ENCODE results near the gene RNASE12.
"Not testable (repeated sequence)": the region's sequence is repeated elsewhere in the genome, so short reads cannot be mapped to it uniquely, and the experiment has no call there.

RNASE12 gene, protein sequence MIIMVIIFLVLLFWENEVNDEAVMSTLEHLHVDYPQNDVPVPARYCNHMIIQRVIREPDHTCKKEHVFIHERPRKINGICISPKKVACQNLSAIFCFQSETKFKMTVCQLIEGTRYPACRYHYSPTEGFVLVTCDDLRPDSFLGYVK

DNA sequence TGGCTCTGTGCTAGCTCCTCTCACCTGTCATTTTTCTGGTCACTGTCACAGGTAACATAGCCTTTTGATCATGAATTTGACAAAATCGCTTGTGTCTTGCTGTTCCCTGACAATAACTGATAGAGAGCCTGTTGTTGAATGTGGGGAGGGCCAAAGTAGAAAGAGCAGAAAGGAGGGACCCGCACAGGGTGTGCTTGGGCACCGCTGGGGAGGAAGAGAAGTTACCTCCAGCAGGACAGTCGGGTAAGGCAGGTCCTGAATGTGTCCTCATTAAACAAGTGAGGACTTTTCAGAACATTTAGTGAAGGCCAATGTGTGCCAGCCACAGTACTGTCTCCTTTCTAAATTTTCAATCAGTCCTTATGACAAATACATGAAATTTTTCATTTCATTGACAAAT, at the start of gene RNASE12:
TSS of gene RNASE12 (minus strand) at position 142 of the 400 bp plus-strand sequence. CDS start 653 bp downstream, outside the sequence.
- no peak for DNase-seq

DNA sequence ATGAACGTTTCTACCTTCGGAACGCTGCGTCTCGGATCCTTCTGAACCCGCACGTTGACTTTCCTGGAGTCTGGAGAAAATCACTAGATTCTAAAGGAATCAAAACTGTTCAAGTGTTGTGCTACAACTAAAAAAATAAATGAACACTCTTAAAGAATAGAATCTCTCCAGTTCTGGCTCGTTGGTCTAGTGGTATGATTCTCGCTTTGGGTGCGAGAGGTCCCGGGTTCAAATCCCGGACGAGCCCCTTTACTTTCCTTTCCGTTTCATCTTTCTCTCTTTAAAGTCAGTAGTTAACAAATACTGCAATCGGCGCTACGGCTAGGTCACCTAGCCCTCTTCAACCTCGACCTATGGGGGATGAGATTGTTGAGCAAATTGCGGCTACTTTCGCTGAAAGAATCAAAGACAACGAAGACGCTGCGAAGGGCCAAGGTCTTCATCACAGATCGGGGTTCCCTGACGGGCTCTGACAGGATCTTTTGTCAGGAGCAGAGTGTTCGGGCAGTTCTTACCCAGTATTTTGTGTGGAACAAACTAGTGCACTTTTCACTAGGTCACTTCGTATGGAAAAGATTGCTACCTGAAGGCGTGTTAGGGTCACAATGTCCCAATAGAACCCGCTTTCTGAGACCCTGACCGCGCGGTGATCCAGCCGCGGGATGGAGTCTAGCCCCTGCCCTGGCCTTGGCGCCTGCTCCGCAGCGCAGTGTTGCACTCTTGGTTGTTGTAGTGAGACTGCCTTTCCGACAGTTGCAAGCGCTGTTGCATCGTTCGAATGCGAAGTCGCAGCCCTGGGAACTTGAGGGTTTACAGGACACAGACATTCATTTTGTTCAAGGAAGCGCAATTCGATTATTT, 41.9 kb upstream of the RNASE12 start:
- no peak for DNase-seq

DNA sequence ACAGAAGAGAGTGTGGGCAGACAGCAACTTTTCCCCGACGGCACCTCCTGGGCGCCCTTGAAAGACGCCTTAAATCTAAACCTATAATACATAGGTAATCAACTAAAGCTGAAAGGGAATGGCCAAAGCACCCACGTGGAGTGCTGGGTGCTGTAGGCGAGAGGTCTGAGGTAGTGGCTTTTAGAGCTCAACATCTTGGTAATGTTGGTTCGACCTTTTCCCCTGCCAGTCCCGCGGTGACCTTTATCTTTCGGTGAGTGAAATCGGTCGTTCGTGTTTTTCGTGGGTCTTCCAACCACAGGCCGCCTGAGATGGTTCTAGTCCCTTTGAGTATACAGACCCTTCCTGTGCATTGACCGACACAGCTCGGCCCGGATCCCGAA, 41.3 kb upstream of the RNASE12 start:
- DNase-seq, result no peak

DNA sequence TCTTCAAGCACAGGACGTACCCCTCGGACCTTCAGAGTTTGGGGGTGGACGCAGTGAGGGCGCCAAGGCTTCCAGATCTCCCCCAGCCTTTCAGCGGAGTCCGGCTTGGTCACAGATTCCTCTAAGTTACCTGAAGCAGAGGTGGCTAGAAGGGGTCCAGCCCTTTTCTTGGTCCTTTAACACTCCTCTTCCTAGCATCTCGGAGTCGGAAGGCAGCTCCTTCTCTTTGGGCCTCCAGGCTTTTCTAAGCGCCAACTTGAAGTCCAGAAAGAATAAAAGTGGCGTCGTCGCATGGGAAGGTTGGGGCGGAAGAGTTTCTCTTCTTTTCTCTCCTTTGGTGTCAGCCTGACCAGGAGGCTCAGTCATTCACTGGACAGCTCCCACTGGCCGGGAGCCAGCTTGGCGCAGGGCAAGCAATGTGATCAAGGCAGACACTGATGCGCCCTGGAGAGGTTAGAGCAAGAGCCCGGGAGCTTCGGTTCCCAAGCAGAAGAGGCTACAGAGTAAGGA, 40.8 kb upstream of the RNASE12 start:
- no peak for DNase-seq

DNA sequence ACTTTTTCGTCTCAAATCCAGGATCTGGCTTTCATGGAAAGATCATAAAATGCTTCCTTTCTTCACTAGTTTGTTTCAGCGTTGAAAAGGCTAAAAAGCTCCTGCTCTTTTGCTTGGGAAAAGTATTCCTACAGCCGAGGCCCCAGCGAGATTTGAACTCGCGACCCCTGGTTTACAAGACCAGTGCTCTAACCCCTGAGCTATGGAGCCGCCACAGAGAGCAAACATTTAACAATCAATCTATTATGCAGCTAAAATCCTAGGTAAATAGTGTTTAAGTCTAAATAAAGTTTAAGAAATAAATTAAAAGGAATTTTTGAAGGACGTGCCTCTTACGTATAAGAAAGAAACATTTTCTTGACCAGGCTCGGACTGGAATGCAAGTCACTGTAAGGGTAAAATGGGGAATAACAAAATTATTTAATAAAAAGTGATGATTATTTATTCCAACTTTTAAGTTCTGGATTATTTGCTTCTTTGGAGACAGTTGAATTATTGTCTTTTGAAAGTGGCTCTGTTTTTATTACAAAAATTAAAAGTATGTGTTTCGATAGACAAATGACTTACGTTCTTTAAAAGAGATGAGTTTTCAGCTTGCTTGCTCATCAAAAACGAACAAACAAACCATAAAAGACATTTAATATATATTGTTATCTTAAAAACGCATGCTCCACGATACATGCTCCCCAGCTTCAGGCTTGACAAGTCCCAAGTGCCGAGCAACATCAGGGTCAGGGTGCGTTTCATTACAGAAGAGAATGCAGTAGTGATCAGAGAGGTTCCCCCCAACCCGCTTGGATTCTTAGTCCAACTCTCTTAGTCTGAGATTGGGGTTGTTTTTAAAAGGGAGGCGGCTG, 40.1 kb upstream of the RNASE12 start:
- DNase-seq, result no peak

DNA sequence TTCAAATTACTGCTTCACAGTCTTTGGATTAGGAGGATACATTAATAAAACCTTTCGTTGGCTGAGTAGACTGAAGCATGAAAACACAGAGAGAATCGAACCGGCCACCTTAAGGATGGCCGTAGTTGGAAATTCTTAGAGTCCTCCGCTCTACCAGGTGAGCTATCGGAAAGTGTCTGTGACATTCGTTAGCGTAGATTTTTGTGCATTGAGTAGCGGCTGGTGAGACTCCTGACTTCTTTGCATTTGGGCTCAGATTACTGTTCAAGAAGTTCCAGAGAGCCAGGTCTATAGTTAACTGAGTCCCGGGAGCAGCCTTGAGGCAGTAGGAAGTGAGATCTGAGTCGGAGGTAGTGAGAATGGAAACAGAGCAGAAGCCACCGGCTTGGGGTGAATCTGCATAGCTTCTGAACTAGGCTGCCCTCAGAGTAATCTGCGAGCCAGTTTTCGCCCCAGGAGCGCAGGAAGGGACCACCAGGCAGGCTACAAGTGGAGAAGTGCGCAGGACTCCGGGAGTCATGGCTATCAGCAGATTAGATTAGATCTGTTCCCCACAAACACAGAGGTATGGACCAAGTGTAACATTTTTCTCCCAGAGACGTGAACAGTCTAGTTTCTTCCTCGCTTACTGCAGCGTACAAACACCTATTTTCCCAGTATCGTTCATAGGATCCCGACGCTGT, 39.3 kb upstream of the RNASE12 start:
- DNase-seq, result no peak

DNA sequence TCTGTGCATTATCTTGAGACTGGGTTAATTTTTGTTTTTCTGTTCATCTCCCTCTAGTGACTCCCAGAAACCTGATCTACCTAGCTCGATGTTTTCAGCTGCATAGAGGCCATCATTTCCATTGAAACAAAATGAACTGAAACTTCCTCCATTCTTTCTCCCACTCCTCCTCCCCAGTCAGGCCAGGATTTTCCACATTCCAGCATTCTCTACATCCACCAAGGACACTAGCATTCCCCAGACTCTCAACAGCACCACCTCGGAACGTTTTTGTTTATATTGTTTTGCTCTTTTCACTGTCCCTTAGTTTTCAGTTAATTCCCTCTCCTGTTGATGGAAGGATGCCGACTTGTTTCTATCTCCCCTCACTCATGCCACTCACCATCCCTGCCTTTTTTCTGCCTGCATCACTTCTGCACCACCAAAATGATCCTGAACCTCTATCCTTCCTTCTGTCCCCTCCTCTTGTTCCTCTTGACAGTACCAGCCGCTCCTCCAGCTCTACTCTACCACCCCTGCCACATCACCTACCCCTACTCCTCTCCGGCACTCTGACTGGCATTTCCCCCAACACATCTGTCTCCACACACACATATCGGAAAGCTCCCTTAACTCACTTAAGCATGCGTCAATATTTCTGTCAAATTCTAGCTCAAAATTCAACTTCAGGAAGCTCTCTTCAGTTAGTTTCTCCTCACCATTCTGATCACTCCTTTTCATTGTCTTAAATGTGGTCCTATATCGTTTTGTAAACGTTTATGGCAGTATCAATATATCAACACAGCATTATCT, 37.1 kb upstream of the RNASE12 start:
- no peak for DNase-seq

DNA sequence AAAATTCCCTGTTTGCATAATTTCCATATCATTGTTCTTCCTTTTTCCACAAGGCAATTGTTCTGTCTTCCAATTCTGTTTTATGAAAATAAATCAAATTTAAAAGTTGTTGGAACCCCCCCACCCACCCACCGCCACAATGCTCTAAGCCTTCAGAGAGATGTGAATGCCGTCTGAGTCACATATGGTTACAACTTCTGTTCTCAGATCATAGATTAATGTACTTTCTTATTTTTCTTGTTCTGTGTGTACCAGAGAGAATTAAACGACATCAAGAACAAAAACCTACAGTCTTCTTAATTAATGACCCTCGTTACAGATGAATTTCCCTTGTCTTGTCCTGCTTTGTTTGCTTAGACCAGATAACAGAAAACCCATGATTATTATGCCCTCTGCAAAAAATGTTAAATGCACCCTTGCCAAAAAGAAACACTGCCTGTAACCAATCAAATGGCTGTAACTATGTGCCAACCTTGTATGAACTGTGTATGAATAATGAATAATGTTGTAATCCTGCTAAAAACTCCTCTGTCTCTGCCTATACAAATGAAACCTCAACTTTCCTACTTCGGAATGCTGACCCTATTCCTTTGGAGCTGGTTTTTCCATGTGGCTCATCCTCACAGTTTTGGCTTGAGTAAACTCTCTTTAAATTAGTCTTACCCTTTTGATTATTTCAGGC, 36.3 kb upstream of the RNASE12 start:
- DNase-seq, result no peak

DNA sequence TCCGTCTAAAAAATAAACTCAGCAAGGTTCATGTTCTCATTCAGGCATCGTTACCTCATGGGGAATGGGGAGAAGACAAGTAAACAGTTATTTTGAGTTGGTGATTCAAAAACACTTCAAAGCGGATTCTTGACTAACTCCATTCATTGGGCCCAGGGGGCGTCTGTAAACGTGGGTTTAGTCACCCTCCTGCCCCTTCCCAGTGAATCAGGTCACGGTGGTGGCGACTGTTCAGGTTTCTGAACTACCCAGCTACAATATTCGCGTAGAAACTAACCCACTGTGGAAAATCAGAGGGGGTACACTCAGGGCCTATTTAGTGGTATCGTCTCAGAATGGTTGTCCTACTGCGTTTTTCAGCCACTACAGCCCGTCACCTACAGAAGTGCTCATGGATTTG, 35.1 kb upstream of the RNASE12 start:
- DNase-seq, result no peak

DNA sequence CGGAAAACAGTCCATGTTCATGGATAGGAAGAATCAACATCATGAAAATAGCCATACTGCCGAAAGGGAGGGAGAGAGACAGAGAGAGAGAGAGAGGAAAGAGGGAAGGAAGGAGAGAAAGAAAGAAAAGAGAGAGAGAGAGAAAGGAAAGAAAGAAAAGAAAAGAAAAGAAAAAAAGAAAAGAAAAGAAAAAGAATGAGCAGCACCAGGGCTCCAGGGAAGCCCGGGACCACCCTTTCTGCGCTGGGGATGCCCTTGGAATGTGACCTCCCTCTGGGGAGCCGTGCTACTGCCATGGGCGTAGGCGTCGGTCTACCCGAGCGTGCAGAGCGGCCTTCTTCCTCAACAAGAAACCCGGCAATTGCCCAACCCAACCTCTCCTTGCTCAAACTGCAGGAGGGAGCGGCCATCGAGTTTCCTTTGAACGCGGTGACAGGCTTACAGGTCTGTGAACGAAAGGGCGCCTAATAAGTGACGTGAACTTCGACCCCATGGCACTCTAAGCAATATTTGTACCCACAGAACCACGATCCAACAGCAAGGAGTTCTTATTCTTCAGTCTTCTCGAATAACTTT, 33.4 kb upstream of the RNASE12 start:
- no peak for DNase-seq

DNA sequence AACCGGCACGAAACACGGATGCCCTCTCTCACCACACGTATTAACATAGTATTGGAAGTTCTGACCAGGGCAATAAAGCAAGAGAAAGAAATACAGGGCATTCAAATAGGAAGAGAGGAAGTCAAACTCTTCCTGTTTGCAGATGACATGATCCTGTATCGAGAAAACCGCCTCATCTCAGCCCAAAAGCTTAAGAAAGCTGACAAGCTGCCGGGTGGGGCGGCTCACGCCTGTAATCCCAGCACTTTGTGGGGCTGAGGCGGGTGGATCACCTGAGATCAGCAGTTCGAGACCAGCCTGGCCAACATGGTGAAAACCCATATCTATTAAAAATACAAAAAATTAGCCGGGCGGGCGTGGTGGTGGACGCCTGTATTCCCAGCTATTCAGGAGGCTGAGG, 32.6 kb upstream of the RNASE12 start:
- no peak for DNase-seq

DNA sequence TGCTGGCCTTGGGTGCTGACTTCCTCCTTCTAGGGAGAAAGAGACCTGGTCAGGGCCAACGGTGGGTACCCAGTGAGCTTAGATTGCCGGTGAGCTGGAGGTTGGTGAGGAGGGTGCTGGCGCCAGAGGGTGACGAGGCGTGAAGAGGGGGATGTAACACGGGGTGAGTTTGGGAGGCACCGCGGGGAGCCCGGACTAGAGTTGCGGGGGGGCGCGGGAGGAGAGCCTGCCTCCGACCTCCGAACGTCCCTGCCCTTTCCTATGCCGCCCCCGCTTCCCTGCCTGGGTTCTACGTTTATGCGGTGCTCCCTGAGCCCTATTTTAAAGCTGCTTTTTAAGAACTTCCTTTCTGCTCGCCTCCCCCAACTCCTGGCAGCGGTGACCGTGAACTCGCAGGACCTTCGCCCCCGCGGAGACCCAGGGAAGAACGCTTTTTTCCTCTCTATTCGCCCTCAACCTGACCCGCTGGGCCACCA, 31.7 kb upstream of the RNASE12 start:
- DNase-seq, result no peak

DNA sequence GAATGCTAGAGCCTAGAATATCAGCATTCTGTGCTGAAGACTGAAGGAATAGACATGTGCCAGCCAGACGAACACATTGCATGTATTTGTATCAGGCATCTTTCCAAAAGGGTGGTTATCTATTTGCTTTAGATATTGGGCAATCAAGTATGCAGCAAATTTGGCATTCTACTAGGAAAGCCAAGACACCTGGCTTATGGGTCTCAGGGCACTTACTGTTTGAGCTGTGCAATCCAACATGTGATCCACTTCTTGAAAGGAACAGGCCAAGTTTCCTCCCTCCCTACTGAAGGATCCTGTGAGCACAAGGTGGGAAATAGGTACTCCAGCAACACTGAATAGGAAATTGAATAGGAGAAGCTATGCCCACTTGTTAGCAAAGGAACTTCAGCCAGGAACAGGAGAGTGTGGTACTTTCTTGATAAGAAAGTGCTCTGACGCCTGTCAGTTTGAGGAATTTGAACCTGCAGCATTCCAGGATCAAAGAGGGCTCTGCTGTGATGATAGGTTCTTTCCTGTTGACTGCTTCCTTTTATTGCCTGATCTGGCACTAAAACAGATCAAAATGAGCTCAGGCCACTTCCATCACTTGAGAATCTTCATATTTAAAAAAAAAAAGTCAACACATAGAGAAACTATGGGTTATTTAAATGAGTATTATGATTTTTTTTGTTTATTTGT, 29.8 kb upstream of the RNASE12 start:
- DNase-seq, result no peak

DNA sequence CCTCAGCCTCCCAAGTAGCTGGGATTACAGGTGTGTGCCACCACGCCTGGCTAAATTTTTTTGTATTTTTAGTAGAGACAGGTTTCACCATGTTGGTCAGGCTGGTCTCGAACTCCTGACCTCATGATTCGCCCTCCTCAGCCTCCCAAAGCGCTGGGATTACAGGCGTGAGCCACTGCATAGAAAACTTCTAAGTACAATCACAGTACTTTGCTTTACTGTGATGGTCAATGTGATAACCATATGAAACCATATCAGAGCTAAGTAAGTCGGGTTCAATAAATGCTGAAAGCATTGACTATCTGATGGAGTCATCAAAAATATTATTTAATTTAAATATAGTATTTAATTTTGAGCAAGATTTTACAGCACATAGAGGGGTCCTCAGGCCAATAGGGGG, 28.5 kb upstream of the RNASE12 start:
- DNase-seq, result not testable (repeated sequence)

DNA sequence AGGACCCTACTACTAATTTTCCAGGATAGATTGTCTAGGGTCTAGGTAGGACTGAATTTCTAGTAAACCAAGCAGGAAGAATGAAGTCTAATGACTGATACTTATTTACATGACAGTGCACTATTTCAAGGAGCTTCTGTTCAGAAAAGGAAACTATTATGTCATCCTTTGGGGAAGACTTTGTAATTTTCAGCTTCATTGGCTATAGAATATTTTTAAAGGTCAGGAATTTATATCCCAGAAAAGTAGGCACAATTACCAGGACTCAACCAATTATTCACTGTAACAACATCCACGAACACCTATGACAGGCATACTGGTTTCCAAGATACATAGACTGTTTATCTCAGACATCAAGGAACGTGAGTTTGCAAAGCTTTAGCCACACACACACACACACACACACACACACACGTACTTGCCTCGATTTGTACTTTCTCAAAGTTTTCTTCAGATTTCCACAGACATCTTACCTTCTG, 27.1 kb upstream of the RNASE12 start:
- DNase-seq, result no peak

DNA sequence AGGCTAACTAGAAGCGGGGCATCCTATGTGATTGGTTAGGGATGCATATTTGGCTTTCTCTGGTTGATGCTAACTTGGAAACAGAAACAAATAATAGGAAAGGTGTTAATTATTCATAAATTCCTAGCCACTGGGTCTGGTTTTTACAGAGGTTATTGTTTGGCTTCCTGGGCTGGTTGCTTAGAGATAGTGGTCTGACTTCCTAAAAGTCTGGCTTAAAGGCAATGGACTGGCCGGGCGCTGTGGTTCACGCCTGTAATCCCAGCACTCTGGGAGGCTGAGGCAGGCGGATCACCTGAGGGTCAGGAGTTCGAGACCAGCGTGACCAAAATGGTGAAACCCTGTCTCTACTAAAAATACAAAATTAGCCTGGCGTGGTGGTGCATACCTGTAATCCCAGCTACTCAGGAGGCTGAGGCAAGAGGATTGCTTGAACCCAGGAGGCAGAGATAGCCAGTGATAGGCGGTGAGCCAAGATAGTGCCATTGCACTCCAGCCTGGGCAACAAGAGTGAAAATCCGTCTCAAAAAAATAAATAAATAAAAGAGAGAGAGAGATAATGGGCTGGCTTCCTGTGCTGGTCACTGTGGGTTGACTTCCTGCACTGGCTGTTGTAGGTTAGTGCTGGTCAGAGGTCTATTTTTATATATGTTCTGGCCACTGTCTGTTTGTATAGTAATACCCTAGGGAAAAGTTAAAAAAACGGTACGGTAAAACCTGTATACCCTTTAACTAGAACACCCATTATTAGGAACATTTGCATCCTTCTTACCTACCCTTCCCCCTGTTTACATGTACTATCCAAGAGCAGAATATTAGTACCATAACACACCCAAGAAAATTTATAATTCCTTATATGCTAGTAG, 26.2 kb upstream of the RNASE12 start:
- DNase-seq, result no peak

DNA sequence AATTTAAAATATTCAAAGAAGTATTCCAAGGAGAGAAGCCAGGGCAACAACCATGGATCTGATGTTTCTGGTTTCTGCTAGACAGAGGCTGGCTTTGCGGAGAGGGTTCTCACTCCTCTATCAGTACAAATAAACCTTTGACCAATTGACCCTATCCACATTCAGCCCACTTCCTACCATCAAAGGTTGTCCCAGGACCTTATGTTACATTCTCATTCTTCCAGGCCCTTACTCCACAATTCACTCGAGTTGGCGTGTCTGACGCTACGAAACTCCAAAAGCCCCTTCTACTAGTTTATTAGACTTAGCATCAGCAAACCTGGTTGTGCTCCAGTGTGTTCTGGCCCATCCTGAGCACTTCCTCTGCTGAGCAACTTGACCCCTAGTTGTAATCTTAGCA, 24.8 kb upstream of the RNASE12 start:
- DNase-seq, result no peak

DNA sequence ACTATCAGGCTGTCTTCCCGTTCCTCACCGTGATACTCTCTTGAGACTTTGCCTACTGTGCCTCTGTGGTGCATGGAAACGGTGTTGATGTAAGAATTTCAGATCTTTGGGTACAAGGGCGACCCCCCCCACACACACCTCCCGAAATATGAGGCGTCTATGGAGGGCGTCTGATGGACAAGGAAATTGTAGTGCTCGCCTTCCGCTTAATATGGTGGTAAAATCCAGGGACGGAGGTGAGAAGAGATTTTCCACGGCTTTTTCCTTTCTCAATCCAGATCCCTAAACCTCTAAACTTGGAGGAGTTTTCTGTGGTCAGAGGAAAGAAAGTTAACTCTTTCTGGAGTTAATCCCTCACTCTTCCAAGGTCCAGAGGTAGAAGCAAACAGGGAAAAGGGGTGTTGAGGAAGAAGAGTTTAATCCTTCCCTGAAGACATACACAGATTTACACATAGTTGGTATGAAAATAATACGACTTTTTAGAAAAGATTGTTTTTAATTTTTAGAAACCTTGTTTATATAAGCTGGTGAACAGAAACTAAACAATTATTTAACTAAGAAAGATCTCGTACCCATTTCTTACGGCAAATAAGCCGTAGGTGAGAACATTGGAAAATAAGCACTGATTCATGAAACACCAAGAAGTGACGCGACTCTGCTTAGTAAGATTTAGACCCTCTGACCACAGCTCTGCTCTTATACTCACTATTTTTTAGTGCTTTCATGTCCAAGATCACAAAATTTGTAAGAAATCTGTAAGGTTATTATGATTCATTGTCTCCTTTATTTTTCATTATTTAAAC, 23.1 kb upstream of the RNASE12 start:
- DNase-seq, result no peak
